RWPE2 (cell line): Measurements from ENCODE around the gene NPIPA3.
"Not testable (repeated sequence)": the region's sequence is repeated elsewhere in the genome, so short reads cannot be mapped to it uniquely, and the experiment has no call there.

ENCODE experiments used
- ATAC-seq: fragments of 200-7000 bp; cut with Tn5 transposase; 3 replicates; pipeline ENCODE4 v1.9.1; 2021; ENCODE audit warnings: low read depth
- DNase-seq: peaks from one replicate; pipeline ENCODE4 v3.0.0-alpha.2; 2020; ENCODE audit warnings: low spot score
- H3K27ac ChIP-seq: fragments of 450-650 bp; 2 replicates; pipeline ENCODE4 v1.5.1; 2017; ENCODE audit warnings: mild to moderate bottlenecking; ENCODE audit not compliant: poor library complexity, severe bottlenecking
- H3K27me3 ChIP-seq: fragments of 250-450 bp; sonication (Bioruptor Pico); 2 replicates; pipeline ENCODE4 v1.5.1; 2021; ENCODE audit warnings: mild to moderate bottlenecking, moderate library complexity; ENCODE audit not compliant: insufficient read depth, poor library complexity, severe bottlenecking
- H3K36me3 ChIP-seq: fragments of 250-450 bp; sonication (Bioruptor Pico); 2 replicates; pipeline ENCODE4 v1.5.1; 2020; ENCODE audit warnings: low read depth, mild to moderate bottlenecking, moderate library complexity
- H3K4me1 ChIP-seq: fragments of 250-450 bp; sonication (Bioruptor Pico); 2 replicates; pipeline ENCODE4 v1.5.1; 2021; ENCODE audit warnings: mild to moderate bottlenecking, moderate library complexity; ENCODE audit not compliant: insufficient read depth, poor library complexity, severe bottlenecking
- H3K4me3 ChIP-seq: fragments of 250-450 bp; sonication (Bioruptor Pico); 2 replicates; pipeline ENCODE4 v1.5.1; 2021; ENCODE audit warnings: mild to moderate bottlenecking, moderate library complexity; ENCODE audit not compliant: severe bottlenecking
- H3K9me3 ChIP-seq: fragments of 250-450 bp; sonication (Bioruptor Pico); 2 replicates; pipeline ENCODE4 v1.5.1; 2021; ENCODE audit warnings: mild to moderate bottlenecking, moderate library complexity; ENCODE audit not compliant: severe bottlenecking
- TF ChIP-seq, protein P1 (sequence below): fragments of 450-650 bp; IDR thresholded peaks from one replicate; pipeline ENCODE4 v1.5.1; 2017; ENCODE audit warnings: mild to moderate bottlenecking, moderate library complexity; ENCODE audit not compliant: poor library complexity, severe bottlenecking

Gene NPIPA3

DNA sequence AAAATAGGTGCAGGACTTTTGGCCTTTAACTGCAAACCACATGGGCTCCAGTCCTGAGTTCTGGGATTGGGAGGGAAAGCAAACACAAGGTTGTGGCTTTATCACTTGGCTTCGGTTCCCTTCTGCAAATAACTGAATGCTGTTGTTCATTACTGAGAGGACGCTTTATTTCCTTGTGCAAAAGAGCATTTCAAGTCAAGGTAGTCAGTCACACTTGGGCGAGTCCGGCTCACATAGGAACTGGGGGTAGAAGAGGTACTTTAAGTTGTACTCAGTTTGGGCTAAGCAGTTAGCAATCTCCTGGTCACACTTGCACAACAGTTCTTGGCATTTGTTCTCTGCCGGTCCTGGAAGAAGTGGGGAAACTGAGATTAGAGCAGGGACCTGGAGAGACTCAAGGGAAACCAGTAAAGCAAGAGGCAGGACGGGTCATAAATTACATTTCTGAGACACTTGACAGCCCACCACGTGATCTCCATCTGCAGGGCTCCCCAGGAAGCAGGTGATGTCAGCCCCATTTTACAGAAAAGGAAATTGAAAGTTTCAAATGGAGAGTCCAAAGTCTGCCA, 30.7 kb upstream of the NPIPA3 start:
- no peak overlapping the region for H3K4me3 ChIP-seq
- TF ChIP-seq, protein P1, sequence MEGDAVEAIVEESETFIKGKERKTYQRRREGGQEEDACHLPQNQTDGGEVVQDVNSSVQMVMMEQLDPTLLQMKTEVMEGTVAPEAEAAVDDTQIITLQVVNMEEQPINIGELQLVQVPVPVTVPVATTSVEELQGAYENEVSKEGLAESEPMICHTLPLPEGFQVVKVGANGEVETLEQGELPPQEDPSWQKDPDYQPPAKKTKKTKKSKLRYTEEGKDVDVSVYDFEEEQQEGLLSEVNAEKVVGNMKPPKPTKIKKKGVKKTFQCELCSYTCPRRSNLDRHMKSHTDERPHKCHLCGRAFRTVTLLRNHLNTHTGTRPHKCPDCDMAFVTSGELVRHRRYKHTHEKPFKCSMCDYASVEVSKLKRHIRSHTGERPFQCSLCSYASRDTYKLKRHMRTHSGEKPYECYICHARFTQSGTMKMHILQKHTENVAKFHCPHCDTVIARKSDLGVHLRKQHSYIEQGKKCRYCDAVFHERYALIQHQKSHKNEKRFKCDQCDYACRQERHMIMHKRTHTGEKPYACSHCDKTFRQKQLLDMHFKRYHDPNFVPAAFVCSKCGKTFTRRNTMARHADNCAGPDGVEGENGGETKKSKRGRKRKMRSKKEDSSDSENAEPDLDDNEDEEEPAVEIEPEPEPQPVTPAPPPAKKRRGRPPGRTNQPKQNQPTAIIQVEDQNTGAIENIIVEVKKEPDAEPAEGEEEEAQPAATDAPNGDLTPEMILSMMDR = no peak
- no peaks in the 10 kb centered on the region; the same call in 1 of the 2 replicates for H3K36me3 ChIP-seq
- H3K9me3 ChIP-seq = no peaks in the 10 kb centered on the region
- no peak overlapping the region for H3K27ac ChIP-seq
- DNase-seq = no peak
- H3K4me1 ChIP-seq = no peaks in the 10 kb centered on the region
- no peaks in the 10 kb centered on the region for H3K27me3 ChIP-seq
- ATAC-seq = no peak; the same call in 2 of the 3 replicates

DNA sequence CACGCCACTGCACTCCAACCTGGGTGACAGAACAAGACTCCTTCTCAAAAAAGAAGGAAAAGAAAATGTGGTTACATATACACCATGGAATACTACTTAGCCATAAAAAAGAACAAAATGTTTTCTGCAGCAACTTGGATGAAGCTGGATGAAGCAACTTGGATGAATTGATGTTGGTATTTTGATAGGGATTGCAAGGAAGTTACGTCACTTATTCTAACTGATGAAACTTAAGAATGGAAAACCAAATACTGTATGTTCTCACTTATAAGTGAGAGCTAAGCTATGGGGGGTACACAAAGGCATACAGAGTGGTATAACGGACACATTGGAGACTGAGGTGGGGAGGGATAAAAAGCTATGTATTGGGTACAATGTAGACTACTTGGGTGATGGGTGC, 26.6 kb upstream of the NPIPA3 start:
- Histone ChIP-seq H3K27me3 (no peaks in the 10 kb centered on the region), H3K4me3 (no peak overlapping the region), H3K4me1 (no peaks in the 10 kb centered on the region), H3K9me3 (no peaks in the 10 kb centered on the region), H3K27ac (no peak overlapping the region), H3K36me3 (no peaks in the 10 kb centered on the region)
- TF ChIP-seq, protein P1 = no peak
- DNase-seq (no peak), ATAC-seq (no peak)

DNA sequence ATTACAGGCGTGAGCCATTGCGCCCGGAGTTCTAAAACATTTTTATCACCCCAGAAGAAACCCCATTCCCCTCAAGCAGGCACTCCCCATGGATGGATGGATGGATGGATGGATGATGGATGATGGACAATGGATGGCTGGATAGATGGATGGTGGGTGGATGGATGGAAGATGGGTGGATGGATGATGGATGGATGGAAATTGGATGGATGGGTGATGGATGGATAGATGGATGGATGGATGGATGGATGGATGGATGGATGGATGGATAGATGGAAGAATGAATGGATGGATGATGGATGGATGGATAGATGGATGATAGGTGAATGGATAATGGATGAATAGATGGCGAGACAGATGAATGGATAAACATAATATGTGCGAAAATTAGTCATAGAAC, 25.6 kb upstream of the NPIPA3 start:
- DNase-seq (no peak), ATAC-seq (no peak)
- H3K4me1 ChIP-seq = no peaks in the 10 kb centered on the region
- no peaks in the 10 kb centered on the region for H3K9me3 ChIP-seq
- no peak overlapping the region for H3K4me3 ChIP-seq
- TF ChIP-seq, protein P1 = no peak
- H3K27ac ChIP-seq = no peak overlapping the region
- H3K27me3 ChIP-seq = no peaks in the 10 kb centered on the region
- H3K36me3 ChIP-seq = no peaks in the 10 kb centered on the region

DNA sequence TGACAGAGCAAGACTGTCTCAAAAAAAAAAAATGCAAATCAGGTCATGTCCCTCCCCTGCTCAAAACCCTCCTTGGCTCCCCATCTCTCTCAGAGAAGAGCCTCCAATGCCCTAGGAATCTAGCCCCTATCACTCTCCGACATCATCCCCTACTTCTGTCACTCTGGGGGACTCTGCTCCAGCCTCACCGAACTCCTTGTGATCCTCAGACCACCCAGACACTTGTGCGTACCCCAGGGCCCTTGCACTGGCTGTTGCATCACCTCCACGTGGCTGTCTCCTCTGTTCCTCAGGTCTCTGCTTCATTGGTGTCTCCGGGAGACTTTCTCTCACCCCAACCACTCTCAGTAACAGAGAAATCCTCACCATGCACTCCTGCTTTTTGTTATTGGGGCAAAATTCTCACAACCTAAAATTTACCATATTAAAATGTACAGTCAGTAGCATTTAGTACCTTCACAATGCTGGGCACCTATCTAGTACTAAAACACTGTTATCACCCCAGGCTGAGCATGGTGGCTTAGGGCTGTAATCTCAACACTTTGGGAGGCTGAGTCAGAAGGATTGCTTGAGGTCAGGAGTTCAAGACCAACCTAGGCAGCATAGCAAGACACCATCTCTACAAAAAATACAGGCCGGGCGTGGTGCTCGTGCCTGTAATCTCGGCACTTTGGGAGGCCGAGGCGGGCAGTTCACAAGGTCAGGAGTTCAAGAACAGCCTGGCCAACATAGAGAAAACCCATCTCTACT, 24.3 kb upstream of the NPIPA3 start:
- Histone ChIP-seq H3K4me1 (no peaks in the 10 kb centered on the region), H3K36me3 (no peaks in the 10 kb centered on the region), H3K9me3 (no peaks in the 10 kb centered on the region), H3K4me3 (no peak overlapping the region), H3K27ac (no peak overlapping the region), H3K27me3 (no peaks in the 10 kb centered on the region)
- DNase-seq = no peak
- TF ChIP-seq, protein P1 = no peak
- no peak for ATAC-seq

DNA sequence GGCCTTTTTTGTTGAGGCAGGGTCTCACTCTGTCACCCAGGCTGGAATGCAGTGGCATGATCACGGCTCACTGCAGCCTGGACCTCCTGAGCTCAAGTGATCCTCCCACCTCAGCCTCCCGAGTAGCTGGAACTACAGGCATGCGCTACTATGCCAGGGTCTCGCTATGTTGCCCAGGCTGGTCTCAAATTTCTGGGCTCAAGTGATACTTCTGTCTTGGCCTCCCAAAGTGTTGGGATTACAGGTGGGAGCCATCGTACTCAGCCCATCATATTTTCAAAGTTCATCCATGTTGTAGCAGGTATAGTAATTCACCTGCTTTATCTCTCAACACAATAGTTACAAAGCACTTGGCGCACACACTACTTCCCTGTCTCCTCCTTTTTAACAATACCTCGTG, 22.8 kb upstream of the NPIPA3 start:
- H3K4me3 ChIP-seq, H3K4me1 ChIP-seq, H3K9me3 ChIP-seq, DNase-seq, H3K27ac ChIP-seq, H3K36me3 ChIP-seq, ATAC-seq, H3K27me3 ChIP-seq: not testable (repeated sequence)
